ENCODE measurements around the gene PGM3.

PGM3 gene

DNA sequence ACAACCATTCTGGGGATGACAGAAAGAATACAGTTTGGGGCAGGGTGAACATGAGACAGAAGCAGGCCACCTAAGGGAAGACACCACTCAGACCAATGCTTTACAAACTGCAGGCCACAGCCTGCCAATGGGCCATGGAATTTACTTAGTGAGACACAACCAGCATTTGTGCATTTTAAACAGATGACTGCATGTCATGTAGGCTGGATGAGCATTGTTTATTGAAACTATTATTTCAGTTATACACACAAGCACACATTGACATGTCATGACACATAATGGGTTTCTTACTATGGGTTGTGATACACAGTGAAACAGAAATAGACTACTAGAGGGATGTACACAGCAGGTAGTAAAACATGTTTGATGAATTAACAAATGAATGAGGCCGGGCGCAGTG lies 8.0 kb downstream of the PGM3 start:
- DNase-seq (ENCODE audit: insufficient read length, low spot score): no peak

DNA sequence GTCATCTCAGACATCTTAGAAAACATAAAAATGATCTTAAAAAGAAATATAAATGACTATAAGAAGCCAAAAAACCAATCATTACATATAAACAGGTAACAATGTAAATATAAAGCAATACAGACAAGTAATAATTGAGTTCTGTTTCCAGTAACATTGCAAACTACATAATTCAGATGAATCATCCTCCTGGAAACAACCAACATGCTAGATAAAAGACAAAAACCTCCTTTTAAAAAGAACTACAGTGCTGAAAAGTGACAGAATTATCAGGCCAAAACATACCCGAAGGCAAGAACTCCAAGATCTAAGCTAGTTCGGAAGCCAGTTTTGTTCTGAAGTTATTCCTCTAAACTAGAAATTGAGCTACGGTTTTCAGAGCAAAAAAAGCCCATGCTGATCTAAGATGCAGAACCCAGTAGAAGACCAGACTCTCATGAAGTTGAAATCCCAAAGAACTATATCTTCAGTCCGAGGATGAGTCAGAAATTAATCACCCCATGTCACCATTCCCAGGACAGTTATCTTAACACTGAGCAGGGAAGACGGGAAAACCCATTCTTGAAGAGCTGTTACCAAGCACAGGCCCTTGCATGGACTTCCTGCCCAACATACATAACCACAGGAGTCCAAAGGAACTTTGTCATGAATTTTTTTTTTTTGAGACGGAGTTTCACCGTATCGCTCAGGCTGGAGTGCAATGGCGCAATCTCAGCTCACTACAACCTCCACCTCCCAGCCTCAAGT lies 9.8 kb downstream of the PGM3 start:
- FAIRE-seq (peak; percentile 23), DNase-seq (ENCODE audit: insufficient read length, low spot score) (peak; percentile 21)

More for the DNA sequence above, 8.0 kb downstream of the PGM3 start:
- FAIRE-seq: no peak

DNA sequence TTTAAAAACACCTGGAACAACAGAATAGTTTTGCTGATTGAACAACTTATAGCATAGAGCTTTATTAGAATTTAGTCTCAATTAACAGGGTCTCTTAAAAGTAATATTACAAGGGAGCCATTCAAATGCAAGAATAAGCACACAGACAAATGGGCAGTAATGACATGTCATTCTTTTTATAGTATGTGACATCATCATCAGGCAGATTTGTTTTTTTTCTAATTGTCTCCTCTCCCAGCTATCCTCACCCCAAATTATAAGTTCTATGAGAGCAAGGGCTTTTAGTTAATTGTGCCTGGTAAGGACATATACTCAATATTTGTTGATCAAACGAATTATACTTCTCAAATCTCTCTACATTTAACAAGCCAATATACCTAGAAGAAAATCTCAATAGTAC lies 11.0 kb downstream of the PGM3 start:
- FAIRE-seq: no peak
- DNase-seq (ENCODE audit: insufficient read length, low spot score): no peak

- no peak for DNase-seq (ENCODE audit: insufficient read length, low spot score)
- FAIRE-seq: no peak
Observed at GRCh38 chr6:83180426-83180950, 12.6 kb downstream of the PGM3 start.

DNA sequence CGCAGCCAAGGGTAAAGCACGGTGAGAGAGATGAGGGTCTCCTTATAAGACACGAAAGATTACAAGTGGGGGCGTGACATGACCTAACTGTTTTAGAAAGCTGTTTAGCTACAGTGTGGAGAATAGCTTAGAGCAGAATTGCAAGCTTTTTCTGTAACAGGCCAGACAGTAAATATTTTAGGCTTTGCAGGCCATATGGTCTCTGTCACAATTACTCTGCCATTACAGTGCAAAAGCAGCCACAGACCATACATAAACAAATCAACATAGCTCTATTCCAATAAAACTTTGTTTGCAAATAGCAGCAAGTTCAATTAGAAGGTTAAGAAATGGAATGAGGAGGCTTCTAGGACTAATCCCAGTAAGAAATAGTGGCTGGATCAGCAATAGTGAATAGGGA lies 16.8 kb downstream of the PGM3 start:
- DNase-seq (ENCODE audit: insufficient read length, low spot score): no peak
- no peak for FAIRE-seq

GRCh38 chr6:83169511-83169910 lies 23.6 kb downstream of the PGM3 start:
- DNase-seq (ENCODE audit: insufficient read length, low spot score): no peak
- FAIRE-seq: no peak

DNA sequence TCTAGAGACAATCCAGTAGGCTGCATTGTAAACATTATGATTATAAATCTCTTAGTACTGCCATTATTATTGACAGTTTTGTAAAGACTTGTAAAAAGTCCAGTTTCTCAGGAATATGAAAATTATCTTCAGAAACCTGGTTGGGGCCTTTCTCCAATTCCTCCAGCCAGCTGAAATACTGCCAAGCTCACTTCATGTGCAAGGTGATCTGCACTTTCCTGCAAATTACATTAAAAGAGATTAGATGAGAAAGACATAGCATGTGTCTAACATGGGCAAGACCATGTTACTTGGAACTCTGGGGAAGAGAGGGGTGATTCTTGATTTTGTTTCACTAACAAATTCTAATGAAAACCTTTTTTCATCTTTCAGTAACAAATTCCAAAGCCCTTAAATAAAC lies 24.0 kb downstream of the PGM3 start:
- FAIRE-seq: no peak
- DNase-seq (ENCODE audit: insufficient read length, low spot score): no peak

DNA sequence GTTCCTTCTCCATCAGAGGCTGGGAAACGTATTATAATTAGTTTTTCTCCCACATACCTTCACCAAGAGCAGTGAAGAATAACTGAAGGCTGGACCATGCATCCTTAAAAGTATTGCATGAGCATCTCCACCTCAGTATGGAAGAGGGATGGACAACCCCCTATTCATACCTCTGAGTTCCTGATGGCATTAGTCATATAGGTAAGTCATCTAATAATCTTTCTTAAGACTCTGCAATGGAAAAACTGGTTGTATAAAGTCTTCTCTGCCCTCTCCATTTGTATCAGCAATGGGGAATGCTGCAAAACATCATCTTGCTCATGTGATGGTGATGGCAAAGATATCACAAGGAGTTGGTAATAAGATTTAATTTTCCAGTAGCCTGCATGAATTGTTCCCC lies 24.5 kb downstream of the PGM3 start:
- DNase-seq (ENCODE audit: insufficient read length, low spot score): no peak
- no peak for FAIRE-seq

- FAIRE-seq: no peak
- DNase-seq (ENCODE audit: insufficient read length, low spot score): no peak
Observed at GRCh38 chr6:83167726-83168278, 25.3 kb downstream of the PGM3 start.

GRCh38 chr6:83160167-83160566 lies 32.9 kb downstream of the PGM3 start:
- FAIRE-seq: no peak
- no peak for DNase-seq (ENCODE audit: insufficient read length, low spot score)

DNA sequence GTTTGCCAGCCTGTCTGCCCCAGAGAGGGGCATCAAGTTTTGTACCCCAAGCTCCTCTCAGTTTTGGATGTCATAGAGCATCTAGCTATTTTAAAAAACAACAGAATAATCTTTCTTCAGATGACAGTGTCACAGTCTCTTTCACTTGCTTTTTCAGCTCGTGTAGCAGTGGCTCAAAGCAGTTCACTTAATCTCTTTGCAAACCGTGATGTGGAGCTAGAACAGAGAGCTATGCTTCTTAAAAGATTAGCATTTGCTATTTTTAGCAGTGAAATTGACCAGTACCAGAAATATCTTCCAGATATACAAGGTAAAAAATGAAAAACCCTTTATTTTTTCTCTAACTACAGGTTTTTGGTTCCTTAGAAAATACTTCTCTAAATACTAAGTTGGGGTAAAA lies 37.3 kb downstream of the PGM3 start:
- FAIRE-seq: no peak

GRCh38 chr6:83153883-83154521 lies 39.1 kb downstream of the PGM3 start:
- FAIRE-seq (no peak), DNase-seq (ENCODE audit: insufficient read length, low spot score) (no peak)

More for the DNA sequence above, 37.3 kb downstream of the PGM3 start:
- no peak for DNase-seq (ENCODE audit: insufficient read length, low spot score)

DNA sequence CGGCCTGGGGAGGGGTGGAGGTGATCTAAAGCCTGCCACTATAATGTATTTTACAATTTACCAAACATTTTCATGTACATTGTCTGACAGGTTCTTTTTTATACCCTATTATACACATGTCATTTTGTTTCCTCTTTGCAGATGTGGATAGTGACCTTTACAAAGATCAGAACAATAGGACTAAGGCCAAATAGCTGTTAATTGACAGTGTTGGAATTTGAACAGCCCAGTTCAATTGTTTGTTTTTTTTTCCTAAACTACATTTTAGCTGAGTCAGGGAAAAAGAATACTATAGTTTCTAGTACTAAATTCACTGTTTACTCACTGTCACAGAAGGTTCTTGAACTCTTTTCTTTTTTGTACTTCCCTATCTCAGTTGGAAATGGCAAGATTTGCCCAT lies 40.2 kb downstream of the PGM3 start:
- no peak for FAIRE-seq
- no peak for DNase-seq (ENCODE audit: insufficient read length, low spot score)

DNA sequence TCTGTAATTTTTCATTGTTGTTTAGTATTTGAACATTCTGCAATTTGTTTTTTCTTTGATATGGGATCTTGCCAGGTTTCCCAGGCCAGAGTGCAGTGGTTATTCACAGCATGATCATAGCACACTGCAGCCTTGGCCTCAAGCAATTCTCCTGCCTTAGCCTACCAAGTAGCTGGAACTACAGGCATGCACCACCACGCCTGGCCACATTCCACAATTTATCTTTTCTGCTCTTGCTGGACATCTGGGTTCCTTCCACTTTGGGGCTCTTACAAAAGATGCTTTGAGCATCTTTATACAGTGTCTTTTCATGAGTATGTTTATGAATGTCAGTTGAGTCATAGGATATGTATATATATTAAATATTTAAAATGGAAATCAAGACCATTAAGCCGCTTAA lies 42.0 kb downstream of the PGM3 start:
- FAIRE-seq (no peak), DNase-seq (ENCODE audit: insufficient read length, low spot score) (no peak)

- no peak for DNase-seq (ENCODE audit: insufficient read length, low spot score)
- FAIRE-seq: peak; percentile 57
Observed at GRCh38 chr6:83138758-83139157, 54.3 kb downstream of the PGM3 start.

- FAIRE-seq (peak; percentile 4), DNase-seq (ENCODE audit: insufficient read length, low spot score) (no peak)
Observed at GRCh38 chr6:83138118-83138722, 54.8 kb downstream of the PGM3 start.

DNA sequence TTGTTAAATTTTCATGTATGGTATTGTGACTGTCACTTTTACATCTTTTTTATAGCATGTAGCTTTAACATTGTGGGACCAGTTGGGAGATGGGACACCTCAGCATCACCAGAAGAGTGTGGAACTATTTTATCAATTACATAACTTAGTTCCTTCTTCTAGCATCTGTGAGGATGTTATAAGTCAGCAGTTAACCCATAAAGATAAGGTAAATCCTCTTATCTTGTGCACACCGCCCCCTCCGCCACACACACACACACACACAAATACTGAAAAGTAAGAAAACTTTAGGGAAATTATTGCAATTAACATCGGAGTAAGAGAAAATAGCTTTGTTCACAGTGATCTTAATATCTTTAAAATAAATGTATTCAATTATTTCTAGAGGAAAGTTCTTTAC lies 60.9 kb downstream of the PGM3 start:
- no peak for FAIRE-seq
- DNase-seq (ENCODE audit: insufficient read length, low spot score): no peak

- FAIRE-seq (no peak), DNase-seq (ENCODE audit: insufficient read length, low spot score) (no peak)
Observed at GRCh38 chr6:83127976-83128375, 65.1 kb downstream of the PGM3 start.

DNA sequence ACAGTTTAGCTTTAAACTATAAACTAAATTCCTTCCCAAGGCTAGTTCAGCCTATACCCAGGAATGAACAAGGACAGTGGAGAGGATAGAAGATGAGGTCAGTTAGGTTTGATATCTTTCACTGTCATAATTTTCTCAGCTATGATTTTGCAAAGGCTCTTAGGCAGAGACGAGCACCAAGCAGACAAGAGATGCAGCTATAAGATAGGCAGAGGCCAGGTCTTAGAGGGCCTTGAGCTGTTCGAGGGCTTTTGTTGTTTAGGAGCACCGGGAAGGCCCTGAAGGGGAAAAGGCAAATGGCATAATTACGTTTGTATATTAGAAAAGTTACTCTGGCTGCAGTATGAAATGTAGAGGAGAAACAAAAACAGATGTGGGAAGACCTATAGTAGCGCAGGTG lies 65.8 kb downstream of the PGM3 start:
- FAIRE-seq: no peak
- DNase-seq (ENCODE audit: insufficient read length, low spot score): no peak

DNA sequence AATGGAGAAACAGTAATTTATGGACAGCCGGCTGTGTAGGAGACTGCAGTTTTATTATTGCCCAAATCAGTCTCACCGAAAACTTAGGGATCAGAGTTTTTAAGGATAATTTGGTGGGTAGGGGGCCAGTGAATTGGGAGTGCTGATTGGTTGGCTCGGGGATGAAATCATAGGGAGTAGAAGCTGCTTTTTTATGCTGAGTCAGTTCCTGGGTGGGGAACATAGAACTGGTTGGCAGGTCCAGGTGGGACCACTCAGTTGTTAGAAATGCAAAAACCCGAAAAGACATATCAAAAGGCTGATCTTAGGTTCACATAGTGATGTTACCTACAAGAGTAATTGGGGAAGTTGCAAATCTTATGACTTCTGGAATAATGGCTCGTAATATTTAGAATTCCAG lies 66.3 kb downstream of the PGM3 start:
- DNase-seq (ENCODE audit: insufficient read length, low spot score) (no peak), FAIRE-seq (no peak)

GRCh38 chr6:83126223-83126622 lies 66.8 kb downstream of the PGM3 start:
- FAIRE-seq: no peak
- DNase-seq (ENCODE audit: insufficient read length, low spot score): no peak

GRCh38 chr6:83125425-83125824 lies 67.6 kb downstream of the PGM3 start:
- no peak for FAIRE-seq
- DNase-seq (ENCODE audit: insufficient read length, low spot score): no peak
